OCI-LY3 (cell line): ENCODE measurements around the gene RARRES2.

Experiments used
- EZH2phosphoT487 ChIP-seq: fragments of 200-600 bp; shearing (Covaris generic); IDR thresholded peaks from 2 replicates; pipeline ENCODE4 v1.6.1; 2018; ENCODE audit warnings: antibody characterized with exemption, mixed run types, low read depth
- TF ChIP-seq, protein P1 (sequence below): fragments of 200-600, 300-600 bp; sonication (generic); IDR thresholded peaks from 2 replicates; pipeline ENCODE4 v1.5.1; 2014; ENCODE audit warnings: antibody characterized with exemption, low read length, low read depth

DNA sequence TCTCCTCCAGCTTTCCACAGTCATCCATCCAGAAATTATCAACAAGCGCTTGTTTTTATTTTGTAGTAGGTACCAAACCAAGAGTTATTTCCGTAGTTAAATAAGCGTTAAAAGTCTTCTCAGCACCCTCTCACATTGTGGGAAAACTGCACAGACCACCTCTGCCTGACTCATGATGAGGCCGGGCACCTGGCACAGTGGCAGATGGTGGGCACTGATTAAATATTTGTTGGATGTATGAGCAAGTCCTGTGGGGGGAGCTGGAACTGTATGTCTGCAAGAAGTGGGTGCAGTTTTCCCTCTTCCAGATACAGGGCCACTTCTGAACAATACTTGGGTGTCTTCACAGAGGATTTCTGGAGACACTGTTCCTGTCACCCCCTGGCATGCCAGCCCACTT, 21.9 kb upstream of the RARRES2 start:
- TF ChIP-seq, protein P1, sequence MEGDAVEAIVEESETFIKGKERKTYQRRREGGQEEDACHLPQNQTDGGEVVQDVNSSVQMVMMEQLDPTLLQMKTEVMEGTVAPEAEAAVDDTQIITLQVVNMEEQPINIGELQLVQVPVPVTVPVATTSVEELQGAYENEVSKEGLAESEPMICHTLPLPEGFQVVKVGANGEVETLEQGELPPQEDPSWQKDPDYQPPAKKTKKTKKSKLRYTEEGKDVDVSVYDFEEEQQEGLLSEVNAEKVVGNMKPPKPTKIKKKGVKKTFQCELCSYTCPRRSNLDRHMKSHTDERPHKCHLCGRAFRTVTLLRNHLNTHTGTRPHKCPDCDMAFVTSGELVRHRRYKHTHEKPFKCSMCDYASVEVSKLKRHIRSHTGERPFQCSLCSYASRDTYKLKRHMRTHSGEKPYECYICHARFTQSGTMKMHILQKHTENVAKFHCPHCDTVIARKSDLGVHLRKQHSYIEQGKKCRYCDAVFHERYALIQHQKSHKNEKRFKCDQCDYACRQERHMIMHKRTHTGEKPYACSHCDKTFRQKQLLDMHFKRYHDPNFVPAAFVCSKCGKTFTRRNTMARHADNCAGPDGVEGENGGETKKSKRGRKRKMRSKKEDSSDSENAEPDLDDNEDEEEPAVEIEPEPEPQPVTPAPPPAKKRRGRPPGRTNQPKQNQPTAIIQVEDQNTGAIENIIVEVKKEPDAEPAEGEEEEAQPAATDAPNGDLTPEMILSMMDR: no peak
- no peak for TF ChIP-seq EZH2phosphoT487
